GM18502 (cell line): ENCODE data around the gene MPO.

ENCODE experiments used
- ATAC-seq: cut with Tn5 transposase; IDR thresholded peaks from one replicate; pipeline ENCODE4 v1.9.1; 2021; ENCODE audit warnings: mild to moderate bottlenecking; ENCODE audit not compliant: unreplicated experiment, poor library complexity

MPO gene

DNA sequence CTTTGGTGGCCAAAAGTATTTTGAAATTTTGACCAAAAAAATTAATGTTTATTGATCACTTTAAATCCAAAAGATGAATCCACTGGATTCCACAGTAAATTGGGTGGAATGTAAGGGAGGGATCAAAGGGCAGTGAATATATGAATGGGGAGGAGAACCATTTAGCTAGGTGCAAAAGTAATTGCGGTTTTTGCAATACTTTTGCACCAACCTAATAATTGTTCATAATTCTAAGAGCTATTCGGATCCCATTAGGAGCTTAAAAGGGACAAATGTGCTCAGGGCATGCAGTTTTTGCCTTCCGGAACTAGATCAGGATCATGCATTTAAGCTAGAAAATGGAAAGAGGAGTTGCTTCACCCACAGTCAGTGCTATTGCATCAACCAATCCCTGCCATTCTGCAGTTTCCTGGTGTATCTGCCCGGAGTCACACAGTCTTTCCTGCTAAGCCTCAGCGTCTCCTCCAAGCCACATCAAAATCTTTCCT is 42.5 kb downstream of the MPO start, which contains the start of gene LPO:
Gene LPO, plus strand, starts transcription at position 438 of the 488 bp plus-strand sequence. CDS start 4,396 bp downstream, outside the sequence.
- no peak for ATAC-seq

- ATAC-seq: no peak
Measured at GRCh38 chr17:58236394-58236793, 44.3 kb downstream of the MPO start.

GRCh38 chr17:58235821-58236220 is 44.9 kb downstream of the MPO start:
- ATAC-seq: no peak

DNA sequence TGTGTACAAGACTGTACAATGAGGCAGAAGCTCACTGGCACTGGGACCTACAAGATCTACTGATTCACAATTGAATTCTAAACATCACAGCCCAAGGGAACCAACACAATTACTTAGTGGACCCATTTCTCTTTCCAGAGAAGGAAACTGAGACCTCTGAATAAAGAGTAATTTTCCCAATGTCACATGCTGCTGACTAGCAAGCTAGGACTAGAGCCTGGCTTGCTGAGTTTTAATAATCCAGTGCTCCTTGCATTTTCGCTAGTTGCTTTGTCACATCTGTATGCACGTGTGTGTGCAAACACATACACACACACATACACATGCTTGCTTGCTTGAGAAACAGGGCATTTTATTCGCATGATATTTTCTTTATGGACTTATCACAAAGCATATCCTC is 46.2 kb downstream of the MPO start:
- ATAC-seq: no peak

DNA sequence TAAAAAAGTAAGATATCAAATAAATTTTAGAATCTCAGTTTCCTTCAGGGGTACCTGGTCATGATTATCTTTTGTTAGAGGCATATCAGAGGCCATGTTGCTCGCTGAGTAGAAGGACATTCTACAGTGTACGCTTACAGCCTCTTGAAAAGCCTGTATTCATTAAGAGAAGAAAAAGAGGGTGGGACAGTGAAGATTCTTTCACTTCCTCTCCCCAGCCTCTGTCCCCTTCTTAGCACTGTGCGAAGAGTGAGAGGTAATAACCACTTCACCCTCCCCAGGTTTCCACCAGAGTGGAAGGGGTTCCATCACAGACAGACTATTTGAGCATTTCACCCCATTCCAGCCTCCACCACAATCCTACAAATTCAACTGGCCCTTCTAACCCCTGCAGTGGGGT is 47.2 kb downstream of the MPO start:
- peak; percentile 66 for ATAC-seq

DNA sequence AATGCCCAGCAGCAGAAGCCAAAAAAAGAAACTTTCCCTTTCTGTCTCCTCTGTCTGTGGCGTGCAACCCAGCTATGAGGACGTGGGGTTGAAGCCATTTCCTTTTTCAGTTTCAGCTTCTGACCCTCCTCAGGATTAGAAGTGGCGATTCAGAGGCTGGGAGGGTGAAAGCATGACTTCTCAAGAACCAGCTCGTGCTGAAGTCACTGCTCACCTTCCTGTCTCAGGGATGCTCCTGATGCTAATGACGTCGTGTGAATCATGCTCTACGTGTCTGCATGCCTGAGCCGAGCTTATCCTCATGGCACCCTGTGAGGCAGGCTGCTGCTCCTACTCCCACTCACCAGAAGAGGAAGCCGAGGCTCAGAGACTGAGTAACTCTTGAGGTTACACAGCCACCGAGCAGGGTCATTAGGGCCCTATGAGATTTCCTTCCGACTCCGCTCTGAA is 48.0 kb downstream of the MPO start:
- ATAC-seq: peak; percentile 88

DNA sequence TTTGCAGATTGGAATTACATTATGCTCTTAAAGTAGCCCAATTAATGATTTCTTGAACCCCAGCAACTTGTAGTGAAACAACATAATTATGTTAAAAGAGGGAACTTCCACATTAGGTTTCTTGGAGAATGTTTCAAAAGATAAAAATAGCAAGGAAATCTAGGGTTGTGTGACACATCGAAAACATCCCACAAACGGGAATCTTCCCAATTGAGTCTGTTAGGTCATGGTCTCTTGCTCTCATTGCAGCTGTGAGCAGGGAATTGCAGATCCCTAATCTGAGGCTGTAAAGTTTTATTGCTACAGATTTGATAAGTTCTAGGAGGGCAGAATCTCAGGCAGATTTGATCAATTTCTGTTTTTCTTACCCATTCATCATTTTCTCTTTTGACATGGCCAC is 49.1 kb downstream of the MPO start:
- ATAC-seq: no peak

GRCh38 chr17:58229881-58230280 is 50.9 kb downstream of the MPO start:
- ATAC-seq: no peak

DNA sequence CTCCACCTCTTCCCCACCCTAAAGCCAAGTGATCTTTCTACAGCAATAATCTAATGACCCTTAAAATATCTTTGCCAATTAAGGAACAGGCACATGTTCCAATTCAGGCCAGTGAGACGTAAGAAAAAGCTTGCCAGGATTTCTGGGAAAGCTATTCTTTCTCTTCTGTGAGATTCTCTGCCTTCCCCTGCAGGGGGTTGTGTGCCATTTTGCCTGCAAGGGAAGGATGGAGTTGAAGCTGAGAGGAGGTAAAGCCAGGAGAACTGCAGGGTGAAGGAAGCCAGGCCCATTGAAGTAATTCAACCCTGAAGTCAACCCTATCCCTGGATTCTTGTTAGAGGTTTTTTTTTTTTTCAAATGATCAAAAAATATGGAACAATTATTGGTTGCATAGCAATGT is 51.4 kb downstream of the MPO start:
- ATAC-seq: no peak

DNA sequence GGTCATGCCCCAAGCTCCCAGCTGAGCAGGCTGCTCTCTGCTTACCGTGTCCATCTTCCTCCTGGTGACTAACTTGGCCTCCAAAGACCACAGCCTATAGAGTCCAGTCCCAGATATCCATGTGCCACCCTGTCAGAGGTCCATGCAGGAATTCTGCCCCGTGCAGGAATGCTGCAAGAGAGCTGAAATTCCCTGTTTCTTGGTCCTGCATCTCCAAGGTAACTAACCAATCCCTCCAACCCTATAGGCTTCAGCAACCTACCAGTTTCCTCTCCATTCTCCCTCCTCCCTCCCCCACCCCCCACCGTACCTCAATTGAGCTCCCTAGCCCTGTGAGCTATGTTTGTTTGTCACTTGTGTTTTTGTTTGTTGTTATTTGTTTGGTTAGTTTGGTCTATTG is 52.1 kb downstream of the MPO start:
- ATAC-seq: no peak

- ATAC-seq: no peak
Measured at GRCh38 chr17:58227733-58228132, 53.0 kb downstream of the MPO start.

GRCh38 chr17:58224315-58224714 is 56.4 kb downstream of the MPO start:
- no peak for ATAC-seq
